GM21360 (cell line): Measurements from ENCODE around the gene RAD50.

Source experiments
- ATAC-seq: cut with Tn5 transposase; IDR thresholded peaks from one replicate; pipeline ENCODE4 v1.9.1; 2021; ENCODE audit warnings: mild to moderate bottlenecking, moderate library complexity; ENCODE audit not compliant: unreplicated experiment

RAD50 gene

GRCh38 chr5:132673488-132673887 is 116.7 kb downstream of the RAD50 start:
- ATAC-seq, result no peak

GRCh38 chr5:132673939-132674630 is 117.3 kb downstream of the RAD50 start, which contains the start of gene IL4:
Gene IL4, plus strand, starts transcription at chr5:132673989. Its CDS starts 62 bp downstream, at chr5:132674051.
- ATAC-seq, result no peak

DNA sequence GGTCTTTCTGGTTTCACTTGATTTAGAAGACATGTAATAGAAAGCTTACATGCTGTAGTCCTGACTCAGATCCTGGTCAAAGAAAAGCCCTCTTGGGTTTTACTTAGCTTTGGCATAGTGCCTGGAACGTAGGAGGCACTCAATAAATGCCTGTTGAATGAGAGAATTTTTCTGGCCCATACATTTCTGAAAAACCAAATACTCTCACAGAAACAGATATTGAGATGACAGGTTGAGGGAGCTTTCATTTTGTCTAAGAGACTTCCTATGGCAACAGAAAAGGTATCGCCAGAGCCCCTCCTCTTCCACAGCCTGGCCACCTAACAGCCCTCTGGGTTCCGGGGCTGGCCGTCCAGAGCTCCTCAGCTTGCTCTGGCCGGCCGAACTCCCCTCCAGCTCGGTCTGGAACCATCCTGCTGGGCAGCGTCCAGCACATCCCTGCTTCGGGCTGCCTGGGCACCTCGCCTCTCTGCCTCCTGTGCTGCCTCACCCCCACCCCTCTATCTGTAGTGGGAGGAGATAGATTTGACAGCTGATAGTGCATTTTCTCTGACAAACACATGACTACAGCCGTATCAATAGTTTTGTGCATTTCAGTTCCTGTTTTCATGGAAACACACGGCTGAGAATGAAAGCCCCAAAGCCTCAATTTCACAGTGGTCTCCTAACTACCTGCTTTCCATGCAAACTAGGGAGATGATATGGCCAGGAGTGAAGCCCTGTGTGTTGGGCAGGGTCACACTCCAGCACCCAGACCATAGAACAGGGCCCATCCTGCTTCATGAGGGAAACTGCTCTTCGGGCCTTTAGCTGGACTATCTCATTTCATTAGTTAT is 118.1 kb downstream of the RAD50 start:
- ATAC-seq, result peak; percentile 68

DNA sequence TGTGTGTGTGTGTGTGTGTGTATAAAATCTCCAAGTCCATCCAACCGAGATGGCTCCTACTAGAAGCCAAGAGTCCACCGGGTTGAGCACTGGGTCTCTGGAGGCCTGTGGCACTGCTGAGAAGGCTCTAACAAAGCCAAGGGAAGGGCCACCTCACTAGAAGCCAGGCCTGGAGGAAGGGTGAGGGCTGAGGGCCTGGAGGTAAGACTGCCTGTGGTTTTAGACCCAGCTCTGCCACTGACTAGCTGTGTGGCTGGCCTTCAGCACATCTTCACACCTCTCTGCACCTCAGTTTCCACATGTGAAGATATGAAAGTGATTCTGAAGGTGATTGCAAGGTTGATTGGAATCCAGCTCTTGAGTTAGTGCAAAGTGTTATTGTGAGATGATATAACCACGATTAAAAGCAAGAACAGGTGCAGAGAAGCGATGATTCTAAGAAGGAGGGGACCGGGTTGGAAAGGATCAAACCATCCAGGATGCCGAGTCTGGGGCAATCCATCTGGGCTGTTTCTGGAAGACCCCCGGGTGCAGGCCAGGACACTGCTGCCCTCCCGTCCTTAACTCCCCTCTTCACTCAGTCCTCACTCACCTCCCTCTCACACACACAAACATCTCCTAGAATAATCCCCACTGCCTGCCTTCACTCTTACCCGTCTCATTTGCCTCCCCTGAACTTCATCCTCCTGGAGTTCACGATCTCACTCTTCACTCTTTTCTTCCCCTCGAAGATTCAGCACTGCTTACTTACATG is 119.3 kb downstream of the RAD50 start:
- ATAC-seq, result no peak

DNA sequence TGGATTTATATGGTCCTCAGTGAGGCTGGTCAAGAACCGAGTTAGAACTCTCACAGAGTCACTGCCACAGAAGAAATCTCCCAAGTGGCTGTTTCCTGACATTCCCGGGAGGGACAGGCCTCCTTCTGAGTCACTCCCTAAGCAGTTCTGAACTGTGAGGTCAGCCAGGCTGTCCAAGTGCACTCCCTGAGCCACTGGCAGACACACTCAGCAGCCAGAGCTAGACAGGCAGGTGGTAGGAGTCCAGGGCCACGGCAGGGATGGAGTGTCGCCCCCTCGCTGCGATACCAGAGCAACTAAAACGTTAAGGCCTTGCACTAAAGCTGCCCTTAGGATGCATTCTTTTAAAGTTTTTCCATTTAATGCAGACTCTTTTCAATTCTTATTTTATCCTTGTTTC is 120.4 kb downstream of the RAD50 start:
- no peak for ATAC-seq

DNA sequence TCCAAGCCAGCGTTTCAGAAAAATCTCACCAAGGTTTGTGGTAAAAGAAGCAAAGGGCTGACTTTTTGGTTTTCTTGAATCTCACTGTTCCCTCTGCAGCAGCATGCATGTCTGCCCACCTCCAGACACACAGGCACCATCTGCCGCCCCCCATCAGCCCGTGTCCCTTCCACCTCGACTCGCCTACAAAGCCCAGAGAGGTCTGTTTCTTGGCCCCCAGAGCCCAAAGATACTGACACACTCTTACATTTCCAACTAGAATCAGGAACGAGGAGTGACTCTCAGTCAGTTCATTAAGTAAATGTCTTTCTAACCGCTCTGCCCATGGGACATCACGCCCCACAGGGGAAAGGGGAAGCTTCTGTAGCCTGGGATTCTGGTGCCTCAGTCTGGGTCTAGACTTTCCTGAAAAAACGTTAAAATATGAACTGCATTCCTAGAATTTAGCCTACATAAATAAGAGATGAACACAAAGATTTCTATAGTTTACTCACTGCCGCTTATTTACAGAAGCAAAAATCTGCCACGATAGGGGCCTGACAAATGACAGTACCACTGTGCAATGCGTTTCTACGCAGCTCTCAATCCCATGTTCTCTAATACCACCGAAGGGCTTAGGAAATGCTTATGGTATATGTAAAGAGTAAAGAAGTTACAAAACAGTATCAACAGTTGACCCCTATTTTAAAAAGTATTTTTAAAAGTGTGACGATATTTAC is 121.1 kb downstream of the RAD50 start:
- ATAC-seq, result no peak

DNA sequence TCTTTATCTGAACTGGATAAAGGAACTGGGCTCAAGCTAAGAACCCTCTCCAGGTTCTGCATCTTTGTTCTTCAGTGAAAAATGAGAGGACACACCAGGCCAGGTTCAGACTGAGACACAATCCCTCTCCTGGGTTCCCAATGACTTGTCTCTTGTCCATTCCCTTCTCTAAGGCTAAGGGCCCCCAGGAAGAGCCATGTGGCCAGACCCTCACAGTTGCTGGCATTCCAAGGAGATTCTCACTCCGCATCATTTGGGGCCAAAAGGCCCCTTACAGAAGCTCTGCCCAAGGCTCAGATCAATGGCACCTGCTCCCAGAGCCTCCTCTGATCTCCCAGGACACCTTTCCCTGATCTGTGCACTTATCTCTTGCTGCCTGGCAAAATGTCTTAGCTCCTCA is 122.0 kb downstream of the RAD50 start:
- no peak for ATAC-seq

DNA sequence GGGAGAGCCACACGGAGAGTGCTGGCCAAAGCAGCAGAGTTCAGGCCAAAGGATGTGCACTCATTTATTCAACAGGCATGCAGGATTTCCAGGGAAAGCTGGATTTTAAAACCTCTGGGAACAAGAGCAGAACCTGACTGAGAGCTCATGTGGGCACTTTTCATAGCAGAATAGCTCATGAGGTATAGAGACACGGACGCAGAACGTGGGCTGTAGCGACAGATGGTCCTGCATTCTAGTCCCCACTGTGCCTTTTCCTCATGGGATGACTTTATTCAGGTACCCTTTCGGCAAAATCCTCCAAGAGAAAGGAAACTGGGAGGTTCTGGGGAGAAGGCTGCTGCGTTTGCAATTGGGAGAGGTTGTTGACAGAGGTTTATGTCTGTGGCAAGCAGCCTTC is 122.4 kb downstream of the RAD50 start:
- no peak for ATAC-seq

DNA sequence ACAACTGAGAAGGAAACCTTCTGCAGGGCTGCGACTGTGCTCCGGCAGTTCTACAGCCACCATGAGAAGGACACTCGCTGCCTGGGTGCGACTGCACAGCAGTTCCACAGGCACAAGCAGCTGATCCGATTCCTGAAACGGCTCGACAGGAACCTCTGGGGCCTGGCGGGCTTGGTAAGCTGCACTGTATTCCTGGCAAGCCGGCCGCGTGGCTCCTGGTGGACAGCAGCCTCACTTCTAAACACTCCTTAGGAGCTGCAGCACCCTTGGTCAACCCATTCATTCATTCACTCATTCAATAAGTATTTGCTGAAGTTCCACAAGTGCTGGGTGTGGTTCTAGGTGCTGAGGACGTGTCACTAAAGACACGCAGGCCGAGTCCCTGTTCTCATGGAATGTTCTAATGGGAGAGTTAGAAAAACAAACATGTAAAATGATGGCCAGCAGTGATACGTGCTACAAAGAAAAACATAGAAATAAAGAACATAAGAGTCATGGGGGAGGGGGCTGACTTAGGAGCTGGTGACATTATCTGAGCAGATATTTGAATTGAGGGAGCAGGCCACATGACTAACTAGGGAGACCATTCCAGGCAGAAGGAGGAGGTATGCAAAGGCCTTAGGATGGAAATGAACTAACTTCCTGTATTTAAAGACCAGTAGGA is 123.1 kb downstream of the RAD50 start:
- no peak for ATAC-seq

DNA sequence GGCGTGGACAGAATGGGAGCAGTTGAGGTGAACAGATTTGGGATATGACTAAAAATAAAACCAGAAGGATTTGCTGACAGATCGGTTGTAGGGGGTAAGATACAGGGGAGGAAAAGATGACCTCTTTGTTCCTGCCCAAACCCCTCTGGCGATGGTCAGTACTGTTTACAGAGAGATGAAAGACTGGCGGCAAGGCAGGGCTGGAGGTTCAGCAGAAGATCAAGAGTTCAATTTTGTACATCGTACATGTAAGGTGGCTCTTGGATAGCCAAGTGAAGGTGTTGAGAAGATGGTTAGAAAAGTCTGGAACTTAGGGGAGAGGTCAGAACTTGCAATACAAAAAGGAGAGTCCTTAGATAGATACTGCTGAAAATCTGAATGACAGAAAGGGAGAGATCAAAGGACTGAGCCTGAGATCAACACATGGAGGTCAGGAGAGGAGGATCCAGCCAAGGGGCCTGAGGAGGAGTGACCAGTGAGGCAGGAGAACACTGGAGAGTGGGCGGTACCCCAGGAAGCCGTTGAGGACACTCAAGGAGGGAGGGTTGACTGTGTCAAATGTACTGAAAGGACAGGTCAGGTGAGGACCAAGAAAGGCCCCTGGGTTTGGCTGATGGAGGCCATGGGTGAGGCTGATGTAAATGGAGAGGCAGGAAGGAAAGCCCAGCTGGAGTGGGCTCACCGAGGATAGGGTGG is 124.2 kb downstream of the RAD50 start:
- ATAC-seq, result no peak

DNA sequence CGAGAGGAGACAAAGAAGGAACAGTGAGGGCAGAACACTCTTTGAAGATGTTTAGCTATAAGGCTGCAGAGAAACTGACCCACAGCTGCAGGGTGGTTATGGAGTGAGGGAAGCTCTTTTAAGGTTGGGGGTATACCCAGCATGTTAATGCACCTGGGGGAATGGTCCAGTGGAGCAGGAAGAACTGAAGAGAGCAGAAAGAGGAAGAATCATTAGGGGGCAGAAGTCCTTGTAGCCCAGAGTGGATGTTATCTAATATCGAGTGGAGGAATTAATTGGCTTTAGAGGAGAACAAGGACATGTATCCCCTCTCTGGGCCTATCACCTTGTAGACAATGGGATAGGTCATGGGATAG is 124.7 kb downstream of the RAD50 start:
- ATAC-seq, result no peak

GRCh38 chr5:132681983-132682382 is 125.2 kb downstream of the RAD50 start:
- ATAC-seq, result no peak

DNA sequence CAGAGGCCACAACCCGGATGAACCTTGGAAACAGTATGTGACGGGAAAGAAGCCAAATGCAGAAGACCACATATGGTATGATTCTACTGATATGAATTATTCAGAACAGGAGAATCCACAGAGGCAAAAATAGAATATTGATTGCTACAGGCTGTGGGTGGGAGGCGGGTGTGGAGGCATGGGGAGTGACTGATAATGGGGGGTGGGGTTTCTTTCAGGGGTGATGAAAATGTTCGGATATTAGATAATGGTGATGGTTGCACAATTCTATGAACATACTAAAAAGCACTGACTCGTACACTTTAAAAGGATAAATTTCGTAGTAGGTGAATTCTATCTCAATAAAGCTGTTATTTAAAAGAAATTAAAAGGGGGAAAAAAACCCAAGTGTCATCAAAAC is 127.7 kb downstream of the RAD50 start:
- ATAC-seq, result no peak

- ATAC-seq, result no peak
Measured at GRCh38 chr5:132684922-132685720, 128.3 kb downstream of the RAD50 start.

DNA sequence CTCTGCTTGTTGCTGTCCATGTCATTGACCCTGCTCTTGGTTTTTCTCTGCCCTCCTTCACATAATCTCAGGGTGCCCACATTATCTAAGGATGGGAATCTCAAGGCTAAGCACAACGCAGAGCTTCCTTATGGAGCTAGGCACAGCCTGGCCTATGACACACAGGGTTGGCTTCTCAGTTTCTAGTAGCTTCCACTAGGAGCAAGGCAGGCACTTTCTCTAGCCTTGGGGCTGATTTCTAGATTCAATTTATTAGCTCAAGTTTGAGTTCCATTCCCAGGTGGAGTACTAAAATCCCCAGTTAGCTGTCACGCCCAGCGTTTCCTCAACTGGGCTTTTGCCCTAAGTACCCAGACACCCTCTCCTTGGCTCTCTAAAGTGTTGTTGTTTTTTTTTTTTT is 129.4 kb downstream of the RAD50 start:
- no peak for ATAC-seq

DNA sequence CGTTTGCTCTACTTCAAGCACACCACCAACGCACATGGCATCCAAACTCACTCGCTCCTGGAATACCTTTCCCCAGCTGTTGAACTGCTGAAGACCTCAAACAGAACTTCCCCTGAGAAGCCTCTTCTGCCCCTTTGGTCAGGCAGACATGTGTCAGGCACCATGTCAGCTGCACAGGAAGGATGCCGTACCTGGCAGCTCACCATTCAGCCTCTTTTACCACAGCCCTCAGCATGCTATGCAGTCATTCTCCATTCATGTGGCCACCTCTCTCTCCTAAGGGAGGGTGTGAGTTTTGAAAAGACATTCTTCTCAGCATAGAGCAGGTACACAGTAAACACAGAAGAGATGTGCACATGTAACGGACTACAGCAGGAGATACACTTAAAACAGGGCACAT is 131.2 kb downstream of the RAD50 start:
- ATAC-seq, result no peak

- no peak for ATAC-seq
Measured at GRCh38 chr5:132688536-132689339, 132.0 kb downstream of the RAD50 start.

DNA sequence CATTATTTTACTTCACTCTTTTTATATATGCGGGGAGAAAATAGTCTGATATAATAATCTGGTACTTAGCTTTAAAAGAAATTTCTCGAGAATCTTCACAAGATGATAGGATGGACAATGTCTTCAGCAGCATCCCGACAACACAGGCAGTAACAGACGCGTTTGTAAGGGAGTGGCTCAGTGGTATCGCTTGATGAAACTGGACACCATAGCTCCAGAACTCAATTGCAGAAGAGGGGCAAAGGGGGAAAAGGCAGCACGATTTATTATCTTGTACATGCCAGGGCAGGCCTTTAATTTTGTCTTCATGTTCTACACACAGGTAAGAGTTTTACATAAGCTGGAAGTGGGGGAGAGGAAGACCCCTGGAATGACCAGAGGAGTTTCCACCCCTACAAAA is 132.7 kb downstream of the RAD50 start:
- no peak for ATAC-seq
